ENCODE data around the gene ATP2B1.

The ATP2B1 gene

GRCh38 chr12:89662623-89663022 is 46.0 kb downstream of the ATP2B1 start:
- no peak for TF ChIP-seq CTCF (IDR thresholded peaks at IDR 0.05)
- no peak overlapping the region for H3K4me3 ChIP-seq
- no peak overlapping the region for H3K27ac ChIP-seq
- no peak for DNase-seq (ENCODE audit: low spot score)

- H3K27ac ChIP-seq, result no peak overlapping the region
- no peak for TF ChIP-seq CTCF (IDR thresholded peaks at IDR 0.05)
Observed at GRCh38 chr12:89661706-89662330, 46.8 kb downstream of the ATP2B1 start.

GRCh38 chr12:89657739-89658138 is 50.9 kb downstream of the ATP2B1 start:
- Histone ChIP-seq H3K27ac (no peak overlapping the region), H3K4me3 (no peak overlapping the region)
- DNase-seq (ENCODE audit: low spot score), result no peak
- TF ChIP-seq CTCF (IDR thresholded peaks at IDR 0.05), result no peak

More at GRCh38 chr12:89661706-89662330, 46.8 kb downstream of the ATP2B1 start:
- H3K4me3 ChIP-seq, result no peak overlapping the region
- DNase-seq (ENCODE audit: low spot score), result no peak

GRCh38 chr12:89657066-89657465 is 51.6 kb downstream of the ATP2B1 start:
- TF ChIP-seq CTCF (IDR thresholded peaks at IDR 0.05), result no peak
- Histone ChIP-seq H3K27ac (no peak overlapping the region), H3K4me3 (no peak overlapping the region)
- DNase-seq (ENCODE audit: low spot score), result no peak

- no peak overlapping the region for H3K27ac ChIP-seq
- no peak for TF ChIP-seq CTCF (IDR thresholded peaks at IDR 0.05)
- DNase-seq (ENCODE audit: low spot score), result no peak
- H3K4me3 ChIP-seq, result no peak overlapping the region
Observed at GRCh38 chr12:89655841-89656240, 52.8 kb downstream of the ATP2B1 start.

GRCh38 chr12:89651192-89651591 is 57.4 kb downstream of the ATP2B1 start:
- TF ChIP-seq CTCF (IDR thresholded peaks at IDR 0.05), result no peak
- Histone ChIP-seq H3K27ac (no peak overlapping the region), H3K4me3 (no peak overlapping the region)
- no peak for DNase-seq (ENCODE audit: low spot score)

- no peak for TF ChIP-seq CTCF (IDR thresholded peaks at IDR 0.05)
- Histone ChIP-seq H3K4me3 (no peak overlapping the region), H3K27ac (no peak overlapping the region)
- DNase-seq (ENCODE audit: low spot score), result no peak
Observed at GRCh38 chr12:89650239-89650638, 58.4 kb downstream of the ATP2B1 start.

Measured in coronary artery (tissue), 2 donors.